Liver (tissue), 9 donors: ENCODE data around the gene LCT. TPM values are rescaled to one million over a fixed set of nuclear protein-coding genes. Genes with fewer than 3 reads are reported as not detected.

Experiments
- DNase-seq: peaks from one replicate; pipeline ENCODE4 v3.0.0-alpha.2; 2017; ENCODE audit warnings: low spot score
- H3K27ac ChIP-seq, 2 donors: one replicate each; pipeline ENCODE4 v1.7.0; 2013; ENCODE audit warnings: inconsistent platforms in 2 of 2, low read length in 2 of 2, control low read depth in 1 of 2, low read depth in 1 of 2, mild to moderate bottlenecking in 1 of 2
- H3K27me3 ChIP-seq, 4 donors: one replicate each; pipeline versions ENCODE4 v1.6.1 to v1.7.0; 2013; ENCODE audit warnings: low read length in 3 of 4, inconsistent platforms in 1 of 4, mild to moderate bottlenecking in 1 of 4, moderate library complexity in 1 of 4; ENCODE audit not compliant: control insufficient read depth in 4 of 4, insufficient read depth in 4 of 4
- H3K36me3 ChIP-seq, 4 donors: one replicate each; pipeline versions ENCODE4 v1.6.1 to v1.7.0; 2013; ENCODE audit warnings: low read length in 3 of 4, mild to moderate bottlenecking in 3 of 4, low read depth in 1 of 4, moderate library complexity in 1 of 4; ENCODE audit not compliant: control insufficient read depth in 4 of 4, insufficient read depth in 3 of 4
- H3K4me1 ChIP-seq, 4 donors: one replicate each; pipeline versions ENCODE4 v1.6.1 to v1.7.0; 2013; ENCODE audit warnings: low read length in 3 of 4, mild to moderate bottlenecking in 3 of 4, moderate library complexity in 1 of 4; ENCODE audit not compliant: control insufficient read depth in 4 of 4, insufficient read depth in 4 of 4
- H3K4me3 ChIP-seq, 3 donors: one replicate each; pipeline versions ENCODE4 v1.6.1 to v1.7.0; 2013; ENCODE audit warnings: low read length in 3 of 3, control low read depth in 1 of 3, low read depth in 1 of 3, mild to moderate bottlenecking in 1 of 3
- H3K9ac ChIP-seq, 2 donors: one replicate each; pipeline ENCODE4 v1.7.0; 2013; ENCODE audit warnings: low read length in 2 of 2, mild to moderate bottlenecking in 2 of 2, moderate library complexity in 2 of 2, control low read depth in 1 of 2, low read depth in 1 of 2
- H3K9me3 ChIP-seq, 4 donors: one replicate each; pipeline versions ENCODE4 v1.6.1 to v1.7.0; 2013; ENCODE audit warnings: low read length in 3 of 4; ENCODE audit not compliant: control insufficient read depth in 4 of 4
- CTCF ChIP-seq: fragments of 150-350 bp; IDR thresholded peaks from 2 replicates; pipeline ENCODE4 v1.5.1; 2017; ENCODE audit warnings: improper control_type of control experiment, low read depth, low read length; ENCODE audit not compliant: missing input control
- FOXA1 ChIP-seq: IDR thresholded peaks from 2 replicates; pipeline ENCODE4 v1.6.1; 2016; ENCODE audit warnings: antibody characterized with exemption
- FOXA2 ChIP-seq: IDR thresholded peaks from 2 replicates; pipeline ENCODE4 v1.6.1; 2016; ENCODE audit warnings: antibody characterized with exemption
- GABPA ChIP-seq, 2 donors: IDR thresholded peaks in 1 of 2; conservative IDR thresholded peaks in 1 of 2; 2 replicates each; pipeline ENCODE4 v1.6.1; 2016; ENCODE audit warnings: antibody characterized with exemption in 2 of 2, mild to moderate bottlenecking in 1 of 2, moderate library complexity in 1 of 2
- HNF4A ChIP-seq, 2 donors: conservative IDR thresholded peaks; 2 replicates each; pipeline ENCODE4 v1.6.1; 2016; ENCODE audit warnings: antibody characterized with exemption in 2 of 2, mild to moderate bottlenecking in 2 of 2
- HNF4G ChIP-seq: IDR thresholded peaks from 2 replicates; pipeline ENCODE4 v1.6.1; 2016; ENCODE audit warnings: antibody characterized with exemption
- JUND ChIP-seq, 2 donors: IDR thresholded peaks; 2 replicates each; pipeline ENCODE4 v1.6.1; 2016; ENCODE audit warnings: antibody characterized with exemption in 2 of 2
- MAX ChIP-seq: IDR thresholded peaks from 2 replicates; pipeline ENCODE4 v1.6.1; 2016; ENCODE audit warnings: antibody characterized with exemption
- NR2F2 ChIP-seq: IDR thresholded peaks from 2 replicates; pipeline ENCODE4 v1.6.1; 2016; ENCODE audit warnings: antibody characterized with exemption
- RAD21 ChIP-seq, 2 donors: IDR thresholded peaks; 2 replicates each; pipeline ENCODE4 v1.6.1; 2016; ENCODE audit warnings: antibody characterized with exemption in 2 of 2, mild to moderate bottlenecking in 2 of 2
- SP1 ChIP-seq: IDR thresholded peaks from 2 replicates; pipeline ENCODE4 v1.6.1; 2018; ENCODE audit warnings: antibody characterized with exemption, mild to moderate bottlenecking
- TAF1 ChIP-seq: conservative IDR thresholded peaks from 2 replicates; pipeline ENCODE4 v1.6.1; 2016; ENCODE audit warnings: antibody characterized with exemption, mild to moderate bottlenecking
- WGBS: extraction: QIAGEN DNeasy Blood & Tissue Kit; methylation state at CpG from one replicate; pipeline ENCODE4 v1.1.7; 2013; 5-methylcytosine and 5-hydroxymethylcytosine counted together
- polyA plus RNA-seq, 2 donors: library from polyadenylated mRNA; stranded (reverse) in 1 of 2; unstranded in 1 of 2; fragments of 200-250 nt in 1 of 2; fragments of >200 nt in 1 of 2; fragmentation: Nextera tagmentation in 1 of 2; extraction: Ambion mirVana in 1 of 2; gene quantifications; one replicate each; pipeline versions ENCODE4 v1.2.1 to v1.2.3, GENCODE V29; 2013 to 2015
- total RNA-seq, 2 donors: library from RNA; depleted of rRNA; stranded (reverse); fragments of >200 nt; gene quantifications; one replicate each; pipeline ENCODE4 v1.2.3, GENCODE V29; 2014
- TF ChIP-seq, protein P1 (sequence below): IDR thresholded peaks from 2 replicates; pipeline ENCODE4 v1.6.1; 2016; ENCODE audit warnings: antibody characterized with exemption
- TF ChIP-seq, protein P2 (sequence below): IDR thresholded peaks from 2 replicates; pipeline ENCODE4 v1.6.1; 2016; ENCODE audit warnings: antibody characterized with exemption, mild to moderate bottlenecking
- TF ChIP-seq, protein P3 (sequence below): IDR thresholded peaks from 2 replicates; pipeline ENCODE4 v1.6.1; 2016; ENCODE audit warnings: antibody characterized with exemption
- donor health status: healthy.
- donor health status: healthy.
- donor health status: healthy.
- donor health status: healthy.
- donor health status: healthy.

LCT gene
- total and polyA plus RNA-seq, 4 donors, result not detected

- Histone ChIP-seq H3K4me1 (peaks cover 0 to 5% (median 3%) of the 10 kb centered on the region in 4 donors), H3K9me3 (no peaks in the 10 kb centered on the region), H3K9ac (no peak overlapping the region), H3K36me3 (peaks cover 2 to 14% (median 6%) of the 10 kb centered on the region in 4 donors), H3K27ac (no peak overlapping the region), H3K4me3 (no peak overlapping the region), H3K27me3 (no peaks in the 10 kb centered on the region)
- TF ChIP-seq JUND (IDR thresholded peaks at IDR 0.05), result no peak
- no peak for DNase-seq
- 96% methylated on average over 1 of the region's 1 CpG for WGBS
These were observed 33.6 kb upstream of the LCT start for GRCh38 chr2:135870571-135870970.

DNA sequence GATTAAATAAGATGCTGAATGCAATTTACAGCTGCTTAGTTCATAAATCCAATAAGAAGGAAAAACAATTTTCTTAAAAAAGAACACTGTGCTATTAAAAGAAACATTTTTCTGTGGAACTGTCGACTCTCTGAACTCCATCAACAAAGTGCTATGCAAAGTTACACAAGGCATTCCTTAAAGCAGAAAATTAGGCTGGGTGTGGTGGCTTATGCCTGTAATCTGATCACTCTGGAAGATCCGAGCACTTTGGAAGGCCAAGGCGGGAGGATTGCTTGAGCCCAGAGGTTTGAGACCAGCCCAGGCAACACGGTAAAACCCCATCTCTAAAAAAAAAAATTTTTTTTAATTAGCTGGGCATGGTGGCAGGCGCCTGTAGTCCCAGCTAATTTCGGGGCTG is 26.2 kb upstream of the LCT start:
- WGBS, result 94% methylated on average over 6 of the region's 6 CpGs
- no peaks in the 10 kb centered on the region for H3K4me1 ChIP-seq
- no peak overlapping the region for H3K4me3 ChIP-seq
- H3K9me3 ChIP-seq, result no peaks in the 10 kb centered on the region
- no peak for TF ChIP-seq SP1
- TF ChIP-seq, protein P1, sequence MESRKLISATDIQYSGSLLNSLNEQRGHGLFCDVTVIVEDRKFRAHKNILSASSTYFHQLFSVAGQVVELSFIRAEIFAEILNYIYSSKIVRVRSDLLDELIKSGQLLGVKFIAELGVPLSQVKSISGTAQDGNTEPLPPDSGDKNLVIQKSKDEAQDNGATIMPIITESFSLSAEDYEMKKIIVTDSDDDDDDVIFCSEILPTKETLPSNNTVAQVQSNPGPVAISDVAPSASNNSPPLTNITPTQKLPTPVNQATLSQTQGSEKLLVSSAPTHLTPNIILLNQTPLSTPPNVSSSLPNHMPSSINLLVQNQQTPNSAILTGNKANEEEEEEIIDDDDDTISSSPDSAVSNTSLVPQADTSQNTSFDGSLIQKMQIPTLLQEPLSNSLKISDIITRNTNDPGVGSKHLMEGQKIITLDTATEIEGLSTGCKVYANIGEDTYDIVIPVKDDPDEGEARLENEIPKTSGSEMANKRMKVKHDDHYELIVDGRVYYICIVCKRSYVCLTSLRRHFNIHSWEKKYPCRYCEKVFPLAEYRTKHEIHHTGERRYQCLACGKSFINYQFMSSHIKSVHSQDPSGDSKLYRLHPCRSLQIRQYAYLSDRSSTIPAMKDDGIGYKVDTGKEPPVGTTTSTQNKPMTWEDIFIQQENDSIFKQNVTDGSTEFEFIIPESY, result no peak
- TF ChIP-seq GABPA (IDR thresholded peaks at IDR 0.05 in 1 of 2, conservative IDR thresholded peaks at IDR 0.05 in 1 of 2), result no peak
- DNase-seq, result no peak
- no peaks in the 10 kb centered on the region for H3K27me3 ChIP-seq
- peaks cover 4 to 21% (median 14%) of the 10 kb centered on the region in 4 donors for H3K36me3 ChIP-seq
- H3K9ac ChIP-seq, result no peak overlapping the region
- no peak overlapping the region for H3K27ac ChIP-seq

DNA sequence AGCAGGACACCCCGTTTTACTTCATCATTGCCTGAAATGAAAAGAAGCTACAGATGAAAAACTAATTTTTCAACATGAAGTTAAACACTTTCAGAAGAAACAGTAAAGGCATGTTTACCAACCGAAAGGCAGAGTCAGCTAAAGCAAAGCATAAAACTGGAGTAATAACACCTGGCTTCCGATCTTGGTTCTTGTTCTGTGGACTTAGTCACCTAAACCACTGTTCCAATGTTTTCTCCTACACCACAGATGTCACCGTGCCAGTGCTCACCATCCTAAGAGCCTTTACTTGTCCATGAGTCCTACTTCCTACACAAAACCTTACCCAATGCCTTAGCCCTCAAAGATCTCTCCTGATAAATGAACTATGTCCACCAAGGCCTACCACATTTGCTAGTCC is 25.7 kb upstream of the LCT start:
- 94% methylated on average over 4 of the region's 4 CpGs for WGBS
- no peak overlapping the region for H3K4me3 ChIP-seq
- no peak for DNase-seq
- no peak overlapping the region for H3K9ac ChIP-seq
- no peak for TF ChIP-seq MAX
- no peak for TF ChIP-seq HNF4G
- TF ChIP-seq CTCF, result no peak
- TF ChIP-seq GABPA (IDR thresholded peaks at IDR 0.05 in 1 of 2, conservative IDR thresholded peaks at IDR 0.05 in 1 of 2), result no peak
- no peak for TF ChIP-seq RAD21 (IDR thresholded peaks at IDR 0.05)
- no peak for TF ChIP-seq HNF4A (conservative IDR thresholded peaks at IDR 0.05)
- TF ChIP-seq JUND (IDR thresholded peaks at IDR 0.05), result no peak
- no peak for TF ChIP-seq NR2F2
- no peak for TF ChIP-seq FOXA2
- TF ChIP-seq, protein P2, sequence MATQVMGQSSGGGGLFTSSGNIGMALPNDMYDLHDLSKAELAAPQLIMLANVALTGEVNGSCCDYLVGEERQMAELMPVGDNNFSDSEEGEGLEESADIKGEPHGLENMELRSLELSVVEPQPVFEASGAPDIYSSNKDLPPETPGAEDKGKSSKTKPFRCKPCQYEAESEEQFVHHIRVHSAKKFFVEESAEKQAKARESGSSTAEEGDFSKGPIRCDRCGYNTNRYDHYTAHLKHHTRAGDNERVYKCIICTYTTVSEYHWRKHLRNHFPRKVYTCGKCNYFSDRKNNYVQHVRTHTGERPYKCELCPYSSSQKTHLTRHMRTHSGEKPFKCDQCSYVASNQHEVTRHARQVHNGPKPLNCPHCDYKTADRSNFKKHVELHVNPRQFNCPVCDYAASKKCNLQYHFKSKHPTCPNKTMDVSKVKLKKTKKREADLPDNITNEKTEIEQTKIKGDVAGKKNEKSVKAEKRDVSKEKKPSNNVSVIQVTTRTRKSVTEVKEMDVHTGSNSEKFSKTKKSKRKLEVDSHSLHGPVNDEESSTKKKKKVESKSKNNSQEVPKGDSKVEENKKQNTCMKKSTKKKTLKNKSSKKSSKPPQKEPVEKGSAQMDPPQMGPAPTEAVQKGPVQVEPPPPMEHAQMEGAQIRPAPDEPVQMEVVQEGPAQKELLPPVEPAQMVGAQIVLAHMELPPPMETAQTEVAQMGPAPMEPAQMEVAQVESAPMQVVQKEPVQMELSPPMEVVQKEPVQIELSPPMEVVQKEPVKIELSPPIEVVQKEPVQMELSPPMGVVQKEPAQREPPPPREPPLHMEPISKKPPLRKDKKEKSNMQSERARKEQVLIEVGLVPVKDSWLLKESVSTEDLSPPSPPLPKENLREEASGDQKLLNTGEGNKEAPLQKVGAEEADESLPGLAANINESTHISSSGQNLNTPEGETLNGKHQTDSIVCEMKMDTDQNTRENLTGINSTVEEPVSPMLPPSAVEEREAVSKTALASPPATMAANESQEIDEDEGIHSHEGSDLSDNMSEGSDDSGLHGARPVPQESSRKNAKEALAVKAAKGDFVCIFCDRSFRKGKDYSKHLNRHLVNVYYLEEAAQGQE, result no peak
- TF ChIP-seq TAF1, result no peak
- TF ChIP-seq SP1, result no peak
- TF ChIP-seq, protein P3, sequence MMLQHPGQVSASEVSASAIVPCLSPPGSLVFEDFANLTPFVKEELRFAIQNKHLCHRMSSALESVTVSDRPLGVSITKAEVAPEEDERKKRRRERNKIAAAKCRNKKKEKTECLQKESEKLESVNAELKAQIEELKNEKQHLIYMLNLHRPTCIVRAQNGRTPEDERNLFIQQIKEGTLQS, result no peak
- no peak for TF ChIP-seq FOXA1
- no peaks in the 10 kb centered on the region for H3K27me3 ChIP-seq
- H3K4me1 ChIP-seq, result no peaks in the 10 kb centered on the region
- H3K36me3 ChIP-seq, result peaks cover 4 to 21% (median 15%) of the 10 kb centered on the region in 4 donors
- no peaks in the 10 kb centered on the region for H3K9me3 ChIP-seq
- no peak overlapping the region for H3K27ac ChIP-seq
